Endometrial microvascular endothelial cells (primary cell): Measurements from ENCODE around the gene PLIN3. TPM values are rescaled to one million over a fixed set of nuclear protein-coding genes. Genes with fewer than 3 reads are reported as not detected.
"Not testable (repeated sequence)": the region's sequence is repeated elsewhere in the genome, so short reads cannot be mapped to it uniquely, and the experiment has no call there.

Experiments used
- in situ Hi-C: cut with HindIII; loops from 2 replicates; pipeline ENCODE4 v1.10.0; 2017; ENCODE audit warnings: low sequenced_read_pairs, low pct_unique_long_range_greater_than_20kb; ENCODE audit errors: inconsistent ontology term
- total RNA-seq: library from RNA; depleted of rRNA; stranded (reverse); fragments of >200 nt; gene quantifications from one replicate; pipeline ENCODE4 v1.2.3, GENCODE V29; 2015; ENCODE audit errors: inconsistent ontology term

Gene PLIN3
- total RNA-seq, 1 donor from 2014 or later, result 89.4 TPM

DNA sequence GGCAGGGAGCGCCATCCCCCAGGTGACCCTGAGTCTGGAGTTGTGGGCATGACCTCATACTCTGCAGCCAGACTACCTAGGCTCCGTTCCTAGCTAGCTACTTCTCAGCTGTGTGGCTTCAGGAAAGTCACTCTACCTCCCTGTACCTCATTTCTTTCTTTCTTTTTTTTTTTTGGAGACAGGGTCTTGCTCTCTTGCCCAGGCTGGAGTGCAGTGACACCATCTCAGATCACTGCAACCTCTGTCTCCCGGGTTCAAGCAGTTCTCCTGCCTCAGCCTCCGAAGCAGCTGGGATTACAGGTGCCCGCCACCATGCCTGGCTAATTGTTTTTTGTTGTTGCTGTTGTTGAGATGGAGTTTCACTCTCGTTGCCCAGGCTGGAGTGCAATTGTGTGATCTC, 15.0 kb downstream of the PLIN3 start:
- in situ Hi-C loops, result no loop called here

DNA sequence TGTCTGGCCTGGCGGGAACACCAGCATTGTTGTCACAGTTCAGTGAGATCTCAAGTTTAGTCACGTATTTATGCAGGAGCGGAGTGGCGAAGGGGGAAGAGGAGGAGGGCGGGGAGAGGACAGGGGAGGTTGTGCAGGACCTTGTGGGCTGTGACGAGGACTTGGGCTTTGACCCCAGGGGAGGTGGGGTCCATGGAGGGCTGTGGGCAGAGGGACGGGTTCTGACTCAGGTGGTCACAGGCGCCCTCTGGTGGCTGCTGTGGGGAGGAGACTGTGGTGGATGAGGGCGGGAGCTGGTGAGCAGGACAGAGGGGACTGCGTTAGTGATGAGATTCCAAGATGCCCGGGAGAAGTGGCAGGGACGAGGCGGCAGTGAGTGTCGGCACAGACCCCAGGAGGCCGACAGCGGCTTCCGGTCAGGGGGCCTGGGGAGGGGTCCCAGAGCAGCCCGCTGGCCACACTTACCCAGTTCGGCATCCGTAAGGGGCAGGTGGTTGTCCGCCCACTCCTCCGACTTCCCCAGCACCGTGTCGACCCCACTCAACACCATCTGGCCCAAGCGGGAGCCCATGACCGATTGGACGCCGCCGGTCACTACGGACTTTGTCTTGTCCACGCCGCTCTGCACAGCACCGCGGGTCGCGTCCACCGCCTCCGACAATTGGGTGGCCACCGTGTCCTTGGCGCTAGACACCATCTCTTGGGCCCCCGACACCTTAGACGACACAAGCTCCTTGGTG, 15.7 kb downstream of the PLIN3 start:
- in situ Hi-C loops, result no loop called here

DNA sequence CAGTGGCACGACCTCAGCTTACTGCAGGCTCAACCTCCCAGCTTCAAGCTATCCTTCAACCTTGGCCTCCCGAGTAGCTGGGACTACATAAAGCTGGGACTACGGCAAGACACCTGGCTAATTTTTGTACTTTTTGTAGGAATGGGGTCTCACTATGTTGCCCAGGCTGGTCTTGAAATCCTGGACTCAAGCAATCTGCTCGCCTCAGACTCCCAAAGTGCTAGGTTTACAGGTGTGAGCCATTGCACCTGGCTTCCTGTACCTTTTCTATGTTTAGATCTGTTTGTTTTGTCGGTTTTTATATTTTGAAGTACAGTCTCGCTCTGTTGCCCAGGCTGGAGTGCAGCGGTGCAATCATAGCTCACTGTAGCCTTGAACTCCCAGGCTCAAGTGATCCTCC, 18.4 kb downstream of the PLIN3 start:
- in situ Hi-C loops, result no loop called here

DNA sequence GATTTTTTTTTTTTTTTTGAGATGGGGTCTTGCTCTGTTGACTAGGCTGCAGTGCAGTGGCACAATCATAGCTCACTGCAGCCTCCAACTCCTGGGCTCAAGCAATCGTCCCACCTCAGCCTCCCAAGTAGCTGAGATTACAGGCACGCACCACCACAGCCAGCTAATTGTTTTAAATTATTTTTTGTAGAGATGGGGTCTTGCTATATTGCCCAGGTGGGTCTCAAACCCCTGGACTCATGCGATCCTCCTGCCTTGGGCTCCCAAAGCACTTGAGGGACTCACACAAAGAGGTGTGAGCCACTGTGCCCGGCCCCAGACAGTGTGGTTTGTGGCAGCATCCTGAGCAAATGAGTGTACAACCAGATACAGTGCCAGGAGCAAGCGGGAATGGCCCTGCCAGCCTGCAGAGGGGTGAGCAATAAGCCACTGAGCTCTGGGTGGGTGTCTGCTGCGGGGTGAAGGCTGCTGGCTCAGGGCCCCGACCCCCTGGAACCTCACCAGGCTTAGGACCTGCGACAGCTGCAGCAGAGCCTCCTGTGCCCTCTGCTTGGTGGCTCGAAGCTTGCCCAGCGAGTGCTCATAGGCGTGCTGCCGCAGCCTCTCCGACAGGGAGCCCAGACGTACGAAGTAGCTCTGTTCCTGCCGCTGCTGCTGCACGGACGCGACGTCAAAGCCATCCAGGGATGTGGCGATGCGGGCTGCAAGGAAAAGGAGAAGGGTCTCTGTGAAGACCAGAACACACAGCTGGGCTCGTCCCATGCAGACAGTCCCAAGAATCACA, 20.1 kb downstream of the PLIN3 start:
- in situ Hi-C loops, result no loop called here

DNA sequence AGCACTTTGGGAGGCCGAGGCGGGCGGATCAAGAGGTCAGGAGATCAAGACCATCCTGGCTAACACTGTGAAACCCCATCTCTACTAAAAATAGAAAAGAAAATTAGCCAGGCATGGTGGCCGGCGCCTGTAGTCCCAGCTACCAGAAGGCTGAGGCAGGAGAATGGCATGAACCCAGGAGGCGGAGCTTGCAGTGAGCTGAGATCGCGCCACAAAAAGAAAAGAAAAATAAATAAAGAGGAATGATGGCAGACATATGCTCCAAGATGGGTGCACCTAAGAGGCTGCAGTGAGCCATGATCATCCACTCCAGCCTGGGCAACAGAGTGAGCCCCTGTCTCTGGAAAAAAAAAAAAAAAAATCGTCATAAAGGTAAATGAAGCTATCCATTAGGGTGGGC, 21.5 kb downstream of the PLIN3 start:
- in situ Hi-C loops, result not testable (repeated sequence)

DNA sequence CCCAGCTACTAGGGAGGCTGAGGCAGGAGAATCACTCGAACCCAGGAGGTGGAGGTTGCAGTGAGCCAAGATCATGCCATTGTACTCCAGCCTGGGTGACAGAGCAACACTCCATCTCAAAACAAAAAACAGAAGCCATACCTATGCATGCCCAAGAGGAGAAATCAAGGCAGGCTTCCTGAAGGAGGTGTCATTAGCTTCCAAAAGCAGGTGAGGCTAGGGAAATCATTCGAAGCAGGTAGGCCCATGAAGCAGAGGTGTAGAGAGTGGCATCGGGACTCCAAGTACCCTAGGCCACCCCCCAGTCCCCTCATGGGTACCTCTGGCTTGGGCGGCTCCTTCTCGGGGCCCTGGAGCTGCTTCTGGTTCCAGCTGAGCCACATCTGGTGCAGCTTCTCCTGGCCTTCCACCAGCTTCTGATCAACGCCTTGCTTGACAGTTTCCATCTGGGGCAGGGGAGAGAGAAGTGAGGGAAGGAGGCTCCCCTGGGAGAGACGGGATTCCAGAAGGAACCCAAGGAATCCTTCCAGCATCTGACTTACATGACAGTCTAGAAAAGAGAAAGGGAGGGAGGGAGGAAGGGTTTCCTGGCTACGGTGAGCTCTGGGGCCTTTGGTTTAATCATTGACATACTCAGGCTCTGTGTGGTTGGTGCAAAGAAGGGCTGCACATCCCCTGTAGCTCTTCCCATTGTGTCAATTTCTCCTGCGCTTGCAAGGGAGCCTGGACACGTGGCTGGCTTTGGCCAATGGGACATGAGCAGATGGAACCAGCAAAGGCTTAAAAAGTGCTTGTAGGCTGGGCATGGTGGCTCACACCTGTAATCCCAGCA, 22.9 kb downstream of the PLIN3 start:
- in situ Hi-C loops, result no loop called here

DNA sequence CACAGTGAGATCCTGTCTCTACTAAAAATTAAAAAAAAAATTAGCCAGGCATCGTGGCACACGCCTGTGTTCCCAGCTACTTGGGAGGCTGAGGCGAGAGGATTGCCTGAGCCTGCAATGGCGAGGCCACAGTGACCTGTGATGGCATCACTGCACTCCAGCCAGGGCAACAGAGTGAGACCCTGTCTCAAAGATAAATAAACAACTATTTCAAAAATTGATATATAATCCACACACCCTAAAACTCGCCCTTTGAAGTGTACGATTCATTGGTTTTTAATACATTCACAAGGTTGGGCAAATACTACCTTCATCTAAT, 23.9 kb downstream of the PLIN3 start:
- in situ Hi-C loops, result no loop called here

DNA sequence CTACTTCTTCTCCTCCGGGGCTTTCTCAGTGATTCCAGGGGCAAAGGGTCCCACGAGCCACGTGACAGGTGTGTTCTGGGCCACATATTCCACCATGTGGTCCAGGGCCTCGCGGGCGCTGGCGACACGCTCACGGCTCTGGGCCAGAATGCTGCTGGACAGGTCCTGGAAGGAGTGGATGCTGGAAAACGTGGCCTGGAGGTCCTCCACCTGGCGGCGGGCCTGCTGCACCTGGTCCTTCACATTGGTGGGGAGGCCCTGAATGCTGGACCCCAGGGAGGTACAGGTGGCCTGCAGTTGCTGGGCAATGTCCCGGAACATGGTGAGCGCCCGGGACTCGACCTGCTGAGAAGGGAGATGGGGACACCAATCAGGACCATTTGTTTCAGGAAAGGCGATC, 28.3 kb downstream of the PLIN3 start:
- in situ Hi-C loops, result no loop called here

DNA sequence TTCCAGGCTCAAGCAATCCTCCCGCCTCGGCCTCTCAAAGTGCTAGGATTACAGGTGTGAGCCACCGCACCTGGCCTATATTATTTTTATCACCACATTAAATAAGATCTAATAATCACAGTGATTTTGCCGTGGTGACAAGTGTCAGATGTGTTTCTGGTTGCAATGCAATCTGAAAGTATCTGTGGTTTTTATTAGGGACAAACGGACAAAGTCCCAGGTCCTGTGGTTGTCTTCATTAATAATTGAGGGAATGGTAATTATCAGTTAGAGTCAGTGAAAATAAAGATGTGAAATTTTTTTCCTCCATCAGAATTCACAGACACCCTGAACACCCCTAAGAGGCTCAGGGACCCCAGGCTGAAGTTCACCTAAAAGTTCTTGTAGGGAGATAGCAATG, 34.7 kb downstream of the PLIN3 start:
- in situ Hi-C loops, result no loop called here

DNA sequence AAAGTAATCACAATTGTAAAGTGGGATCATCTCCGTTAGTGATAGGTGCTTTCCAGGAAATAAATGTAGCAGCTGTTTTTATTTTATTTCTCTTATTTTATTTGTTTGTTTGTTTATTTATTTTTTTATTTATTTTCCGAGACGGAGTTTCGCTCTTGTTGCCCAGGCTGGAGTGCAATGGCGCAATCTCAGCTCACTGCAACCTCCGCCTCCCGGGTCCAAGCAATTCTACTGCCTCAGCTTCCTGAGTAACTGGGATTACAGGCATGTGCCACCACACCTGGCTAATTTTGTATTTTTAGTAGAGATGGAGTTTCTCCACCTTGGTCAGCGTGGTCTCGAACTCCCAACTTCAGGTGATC, 35.5 kb downstream of the PLIN3 start:
- in situ Hi-C loops, result not testable (repeated sequence)

DNA sequence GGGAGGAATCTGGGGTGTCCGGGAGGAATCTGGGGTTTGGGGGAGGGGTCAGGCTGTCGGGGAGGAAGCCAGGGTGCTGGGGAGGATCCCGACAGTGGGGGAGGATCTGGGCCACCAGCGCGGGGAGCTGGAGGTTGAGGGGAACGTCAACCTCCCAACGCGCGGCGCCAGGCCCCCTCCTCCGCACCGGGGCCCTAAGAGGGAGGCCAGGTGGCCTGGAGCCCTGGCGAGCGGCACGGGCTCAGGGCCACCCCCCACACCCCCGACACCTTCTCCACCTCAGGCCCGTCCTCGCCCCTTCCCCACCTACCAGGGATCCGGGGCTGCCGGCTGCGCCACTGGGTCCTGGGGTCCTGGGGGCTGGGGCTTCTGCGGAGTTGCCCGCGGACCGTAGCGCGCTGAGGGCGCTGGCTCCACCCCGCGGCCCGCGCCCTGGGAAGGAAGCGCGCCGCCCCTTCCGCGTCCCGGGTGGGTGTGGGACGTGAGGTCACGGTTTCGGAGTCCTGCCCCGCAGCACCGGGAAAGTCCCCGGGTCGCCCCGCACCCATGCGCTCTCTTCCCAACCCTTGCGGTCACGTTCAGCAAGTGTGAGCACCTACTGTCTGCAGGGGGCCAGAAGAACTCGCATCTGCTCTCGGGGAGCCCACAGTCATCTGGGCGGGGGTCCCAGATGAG, 36.0 kb downstream of the PLIN3 start, which contains the start of gene TICAM1:
Gene TICAM1, minus strand, starts transcription at position 409 of the 675 bp plus-strand sequence. CDS start 13,335 bp downstream, outside the sequence.
- in situ Hi-C loops, result no loop called here

DNA sequence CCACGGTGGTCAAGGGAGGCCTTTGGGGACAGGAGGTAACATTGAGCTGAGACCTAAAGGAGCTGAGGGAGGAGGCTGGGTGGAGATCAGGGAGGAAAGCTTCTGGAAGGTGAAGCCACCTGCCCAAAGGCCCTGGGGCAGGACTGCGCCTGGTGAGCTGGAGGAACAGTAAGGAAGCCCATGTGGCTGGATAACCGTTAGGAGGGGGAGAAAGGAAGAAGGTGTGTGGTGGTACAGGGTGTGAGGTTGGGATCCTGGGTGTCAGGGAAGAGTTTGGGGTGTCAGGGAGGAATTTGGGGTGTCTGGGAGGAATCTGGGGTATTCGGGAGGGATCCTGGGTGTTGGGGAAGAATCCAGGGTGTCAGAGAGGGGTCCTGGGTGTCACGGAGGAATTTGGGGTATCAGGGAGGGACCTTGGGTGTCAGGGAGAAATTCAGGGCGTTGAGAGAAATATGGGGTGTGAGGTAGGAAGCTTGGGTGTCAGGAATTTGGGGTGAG, 36.6 kb downstream of the PLIN3 start:
- in situ Hi-C loops, result no loop called here

DNA sequence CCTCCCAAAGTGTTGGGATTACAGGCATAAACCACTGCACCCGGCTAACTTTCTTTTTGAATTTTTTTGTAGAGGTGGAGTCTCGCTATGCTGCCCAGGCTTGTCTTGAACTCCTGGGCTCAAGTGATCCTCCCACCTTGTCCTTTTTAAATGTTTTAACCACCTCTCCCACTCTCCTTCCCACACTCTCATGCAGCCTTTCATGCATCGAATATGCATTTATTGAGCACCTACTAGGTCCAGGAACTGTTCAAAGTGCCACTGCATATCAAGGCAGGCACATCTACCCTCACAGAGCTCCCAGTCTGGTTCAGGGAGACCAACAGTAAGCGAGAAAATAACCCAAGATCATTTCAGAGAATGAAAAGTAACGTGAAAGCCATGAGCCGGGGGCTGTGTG, 37.1 kb downstream of the PLIN3 start:
- in situ Hi-C loops, result no loop called here

DNA sequence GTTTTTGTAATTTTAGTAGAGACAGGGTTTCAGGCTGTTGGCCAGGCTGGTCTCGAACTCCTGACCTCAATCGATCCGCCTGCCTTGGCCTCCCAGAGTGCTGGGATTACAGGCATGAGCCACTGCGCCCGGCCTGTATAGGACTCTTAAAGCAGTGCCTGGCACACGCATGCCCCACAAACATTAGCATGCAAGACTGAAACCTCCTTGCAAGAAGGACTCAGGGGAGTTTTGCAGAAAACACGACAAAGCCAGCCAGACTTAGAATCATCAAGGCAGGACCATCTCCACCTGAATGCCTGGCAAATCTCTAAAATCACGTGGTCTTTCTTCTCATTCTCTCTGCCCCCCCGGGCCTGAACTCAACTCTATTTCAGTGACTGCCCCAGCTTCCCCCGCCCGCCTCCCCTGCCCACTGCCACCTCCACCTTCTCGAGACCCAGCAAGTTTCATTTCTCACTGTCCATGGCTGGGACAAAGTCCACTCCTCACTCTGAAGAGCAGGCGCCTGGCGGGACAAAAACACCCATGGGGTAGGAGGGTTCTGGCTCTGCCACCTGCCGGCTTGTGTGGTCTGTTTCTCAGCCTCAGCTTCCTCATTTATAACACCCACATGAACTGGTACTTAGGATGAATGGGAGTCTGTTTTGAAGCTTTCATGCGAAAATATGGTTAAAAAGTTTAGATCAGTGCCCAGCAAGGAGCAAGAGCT, 38.3 kb downstream of the PLIN3 start:
- in situ Hi-C loops, result no loop called here

DNA sequence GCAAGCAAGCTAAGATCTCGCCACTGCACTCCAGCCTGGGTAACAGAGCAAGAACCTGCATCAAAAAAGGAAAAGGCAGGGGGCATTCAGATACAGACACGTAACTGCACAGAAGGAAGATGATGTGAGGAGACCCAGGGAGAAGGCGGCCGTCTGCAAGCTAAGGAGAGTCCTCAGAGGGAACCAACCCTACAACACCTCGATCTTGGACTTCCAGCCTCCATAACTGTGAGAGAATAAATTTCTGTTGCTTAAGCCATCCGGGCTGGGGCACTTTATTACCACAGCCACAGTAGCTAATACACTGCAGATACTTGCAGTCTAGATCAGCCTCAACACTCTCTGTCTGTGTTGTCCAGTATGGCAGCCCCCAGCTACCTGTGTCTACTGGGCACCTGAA, 43.9 kb downstream of the PLIN3 start:
- in situ Hi-C loops, result no loop called here

DNA sequence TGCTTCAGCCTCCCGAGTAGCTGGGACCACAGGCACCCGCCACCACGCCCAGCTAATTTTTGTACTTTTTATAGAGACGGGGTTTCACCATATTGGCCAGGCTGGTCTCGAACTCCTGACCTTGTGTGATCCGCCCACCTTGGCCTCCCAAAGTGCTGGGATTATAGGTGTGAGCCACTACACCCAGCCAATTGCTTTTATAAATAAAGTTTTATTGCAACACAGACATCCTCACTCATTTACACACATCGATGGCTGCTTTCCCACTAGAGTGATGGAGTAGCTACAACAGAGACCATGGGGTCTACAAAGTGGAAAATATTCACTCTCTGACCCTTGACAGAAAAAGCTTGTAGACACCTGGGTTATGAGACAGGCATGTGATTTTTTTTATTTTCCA, 45.1 kb downstream of the PLIN3 start:
- in situ Hi-C loops, result not testable (repeated sequence)

DNA sequence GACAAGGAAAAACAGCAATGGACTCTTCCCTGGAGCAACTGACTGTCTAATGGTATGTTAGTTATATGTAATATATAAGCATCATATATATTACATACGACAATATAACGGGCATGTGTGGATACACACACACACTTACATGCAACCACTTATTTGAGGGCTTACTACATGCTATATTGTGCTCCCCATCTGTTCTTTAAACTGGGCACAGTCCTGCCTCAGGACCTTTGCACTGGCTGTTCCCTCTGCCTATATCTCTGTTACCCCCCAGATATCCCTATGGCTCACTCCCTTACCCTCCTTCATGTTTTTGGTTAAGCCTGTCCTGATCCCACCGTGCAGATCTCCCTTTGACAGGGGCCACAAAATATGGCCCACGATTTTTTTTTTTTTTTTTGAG, 46.2 kb downstream of the PLIN3 start:
- in situ Hi-C loops, result no loop called here

DNA sequence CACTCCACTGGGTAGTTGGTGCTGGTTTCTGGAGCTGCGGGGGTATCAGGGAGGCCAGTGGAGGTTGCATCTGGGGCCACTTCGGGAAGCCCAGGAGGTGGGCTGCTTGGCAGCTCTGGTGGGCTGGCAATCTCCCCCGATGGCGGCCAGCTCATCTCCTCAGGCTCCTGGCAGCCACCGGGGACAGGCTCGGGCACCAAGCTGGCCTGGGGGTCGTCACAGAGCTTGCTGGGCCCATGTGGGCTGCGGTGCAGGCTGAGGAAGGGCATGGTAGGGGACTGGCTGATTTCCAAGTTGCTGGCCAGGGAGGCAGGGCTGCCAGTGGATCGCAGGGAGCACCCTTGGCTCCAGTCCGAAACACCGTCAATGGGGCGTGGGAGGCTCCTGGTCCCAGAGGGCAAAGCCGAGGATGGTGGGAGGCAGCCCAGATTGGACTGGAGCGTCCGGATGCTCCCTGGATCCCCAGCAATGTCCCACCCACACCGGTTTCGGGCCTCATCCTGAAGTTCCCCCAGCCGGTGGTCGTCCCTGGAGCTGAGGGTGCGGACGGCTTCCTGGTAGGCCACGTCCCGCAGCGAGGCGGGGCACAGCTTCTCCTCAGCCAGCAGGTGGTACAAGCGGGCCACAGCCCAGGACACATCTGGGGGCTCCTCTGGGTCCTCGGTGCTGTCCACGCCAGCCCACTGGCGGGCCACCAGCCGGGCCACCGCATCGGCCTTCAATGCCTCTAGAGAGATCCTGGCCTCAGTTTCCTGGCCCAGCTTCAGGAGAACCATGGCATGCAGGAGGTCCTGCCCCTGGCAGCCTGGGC, 49.8 kb downstream of the PLIN3 start:
- in situ Hi-C loops, result no loop called here
